GM18508 (cell line): ENCODE data around the gene CASZ1.

Experiments
- ATAC-seq: cut with Tn5 transposase; IDR thresholded peaks from one replicate; pipeline ENCODE4 v1.9.1; 2021; ENCODE audit warnings: moderate number of reproducible peaks; ENCODE audit not compliant: insufficient read depth, unreplicated experiment

CASZ1 gene

GRCh38 chr1:10800778-10801177 is 4.3 kb upstream of the CASZ1 start:
- no peak for ATAC-seq

DNA sequence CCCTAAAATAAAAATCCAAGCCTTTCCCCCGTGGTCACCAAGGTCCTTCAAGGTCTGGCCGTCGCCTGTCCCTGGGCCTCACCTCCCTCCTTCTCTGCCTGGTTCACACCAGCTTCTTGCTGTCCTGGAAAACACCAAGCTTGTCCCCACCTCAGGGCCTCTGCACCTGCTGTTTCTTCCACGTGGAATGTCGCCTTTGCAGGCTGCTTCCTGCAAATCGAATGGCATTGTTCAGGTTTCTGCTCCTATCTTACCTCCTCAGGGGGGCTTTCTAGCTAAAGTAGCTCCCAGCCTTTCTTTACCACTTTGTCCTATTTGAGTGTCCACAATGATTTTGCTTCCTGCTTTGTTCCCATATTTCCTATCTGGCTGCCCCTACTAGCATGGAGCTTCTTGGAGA is 3.3 kb upstream of the CASZ1 start:
- ATAC-seq, result no peak

DNA sequence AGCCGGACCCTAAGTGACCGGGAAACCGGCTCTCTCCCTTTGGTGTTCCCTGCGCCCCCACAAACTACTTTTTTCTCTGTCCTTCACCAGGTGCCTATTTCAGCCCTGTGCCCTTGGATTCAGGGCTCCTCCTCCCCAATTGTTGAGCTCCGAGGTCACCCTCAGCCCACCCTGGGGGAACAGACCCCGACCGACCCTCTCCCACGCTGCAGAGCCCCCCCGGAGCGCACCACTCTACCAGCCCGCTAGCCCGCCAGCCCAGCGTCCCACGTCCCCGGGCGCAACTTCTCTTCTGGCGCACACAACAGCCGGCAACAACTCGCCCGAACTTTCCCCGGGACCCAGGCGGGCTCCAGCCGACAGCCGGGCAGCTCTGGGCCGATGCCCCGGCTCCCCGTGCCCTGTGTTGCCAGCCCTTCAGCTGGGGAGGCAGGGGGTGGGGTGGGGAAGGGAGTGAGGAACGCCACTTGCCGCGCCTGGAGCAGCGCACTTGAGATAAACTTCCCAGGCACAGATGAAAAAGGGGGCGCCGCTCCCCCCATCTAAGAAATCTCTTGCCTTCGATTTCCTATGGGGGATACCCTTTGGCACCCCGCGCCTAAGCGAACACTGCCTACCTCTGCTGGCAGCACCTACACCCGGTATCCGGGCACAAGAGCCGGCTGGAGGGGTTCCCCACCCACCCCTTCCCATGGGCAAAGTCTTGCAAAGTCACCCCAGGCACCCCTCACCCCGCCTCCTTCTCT is 997 bp downstream of the CASZ1 start:
- ATAC-seq, result no peak

DNA sequence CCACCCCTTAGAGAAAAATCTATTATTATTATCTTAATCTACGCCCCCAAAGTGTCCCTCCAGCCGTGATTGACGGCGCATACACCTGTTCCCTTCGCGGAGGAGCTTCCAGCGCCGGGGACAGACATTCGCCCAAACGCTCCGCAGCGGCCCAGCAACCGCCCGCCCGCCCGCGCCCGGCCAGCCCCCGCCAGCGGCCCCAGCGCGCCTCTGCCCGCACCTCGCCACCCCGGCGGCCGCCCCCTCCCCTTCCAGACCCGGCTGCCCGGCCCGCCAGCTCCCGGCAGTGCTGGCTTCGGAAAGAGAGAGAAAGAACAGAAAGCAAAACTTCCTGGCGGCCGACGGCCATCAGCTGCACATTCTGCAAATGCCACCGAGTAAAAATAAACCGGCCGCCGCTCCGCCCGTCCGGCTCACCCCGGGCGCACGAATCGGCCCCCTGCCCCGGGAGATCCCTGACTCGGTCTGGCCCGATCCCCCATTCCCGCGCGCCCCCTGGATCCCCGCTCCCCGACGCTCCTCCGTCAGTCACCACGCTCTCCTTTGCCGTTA is 1.6 kb downstream of the CASZ1 start:
- ATAC-seq, result no peak

DNA sequence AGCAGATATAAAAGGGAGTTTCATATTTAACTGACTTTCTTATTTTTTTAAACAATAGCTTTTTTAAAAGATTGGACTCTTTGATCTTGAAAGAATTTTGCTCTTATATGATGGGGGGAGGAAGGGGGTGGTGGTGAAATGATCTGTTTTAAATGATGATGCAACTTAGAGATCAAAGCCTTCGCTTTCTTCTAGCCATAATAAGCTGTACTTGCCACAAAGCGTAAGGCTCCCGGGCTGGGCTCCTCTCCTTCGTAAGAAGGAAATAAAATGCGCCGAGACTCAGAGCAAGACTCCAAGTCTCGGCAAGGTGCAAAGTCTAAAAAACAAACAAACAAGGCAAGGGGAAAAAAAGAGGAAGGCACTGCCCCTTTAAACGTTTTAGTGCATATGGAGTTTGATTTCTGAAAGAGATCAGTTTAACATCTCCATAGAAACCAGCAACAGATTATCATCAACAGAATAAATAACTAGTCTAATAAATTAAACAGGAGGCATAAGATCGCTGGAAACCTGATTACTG is 3.3 kb downstream of the CASZ1 start:
- ATAC-seq, result no peak

DNA sequence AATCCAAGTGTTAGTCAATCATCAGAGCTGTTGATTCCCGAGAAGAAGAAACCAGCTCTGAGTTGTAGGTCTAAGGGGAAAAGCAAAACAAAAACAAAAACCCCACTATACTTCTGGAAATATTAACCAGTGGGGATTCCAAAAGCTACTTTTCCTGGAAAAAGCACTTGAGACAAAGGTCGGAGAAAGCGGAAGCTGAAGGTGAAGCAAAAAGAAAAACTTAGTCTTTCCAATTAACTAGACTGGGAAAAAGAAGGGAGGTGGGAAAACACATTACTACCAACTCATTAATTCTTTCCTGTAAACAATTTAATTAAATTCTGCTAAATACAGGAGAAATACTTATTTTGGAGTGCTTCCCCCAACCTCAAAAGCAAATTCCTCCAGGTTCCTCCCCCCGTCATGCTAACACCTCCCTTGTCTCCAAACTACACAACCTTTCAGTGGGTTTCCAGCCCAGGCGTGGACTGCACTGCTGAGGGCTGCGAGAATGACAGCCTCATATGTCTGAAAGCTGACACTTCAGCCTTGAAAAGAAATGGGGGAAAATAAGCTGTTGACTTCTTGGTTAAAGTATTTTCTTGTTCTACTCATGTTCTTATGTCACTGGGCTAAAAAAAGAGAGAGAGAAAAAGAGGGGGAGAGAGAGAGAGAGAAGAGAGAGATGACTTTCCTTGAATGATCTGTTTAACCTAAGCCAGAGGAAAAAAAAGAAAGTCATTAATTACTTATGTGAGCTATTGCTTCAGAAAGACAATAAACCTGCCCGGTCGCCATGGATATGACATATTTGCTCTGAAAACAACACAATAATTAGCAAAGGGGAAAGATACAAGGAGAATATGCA is 5.1 kb downstream of the CASZ1 start:
- ATAC-seq, result no peak

DNA sequence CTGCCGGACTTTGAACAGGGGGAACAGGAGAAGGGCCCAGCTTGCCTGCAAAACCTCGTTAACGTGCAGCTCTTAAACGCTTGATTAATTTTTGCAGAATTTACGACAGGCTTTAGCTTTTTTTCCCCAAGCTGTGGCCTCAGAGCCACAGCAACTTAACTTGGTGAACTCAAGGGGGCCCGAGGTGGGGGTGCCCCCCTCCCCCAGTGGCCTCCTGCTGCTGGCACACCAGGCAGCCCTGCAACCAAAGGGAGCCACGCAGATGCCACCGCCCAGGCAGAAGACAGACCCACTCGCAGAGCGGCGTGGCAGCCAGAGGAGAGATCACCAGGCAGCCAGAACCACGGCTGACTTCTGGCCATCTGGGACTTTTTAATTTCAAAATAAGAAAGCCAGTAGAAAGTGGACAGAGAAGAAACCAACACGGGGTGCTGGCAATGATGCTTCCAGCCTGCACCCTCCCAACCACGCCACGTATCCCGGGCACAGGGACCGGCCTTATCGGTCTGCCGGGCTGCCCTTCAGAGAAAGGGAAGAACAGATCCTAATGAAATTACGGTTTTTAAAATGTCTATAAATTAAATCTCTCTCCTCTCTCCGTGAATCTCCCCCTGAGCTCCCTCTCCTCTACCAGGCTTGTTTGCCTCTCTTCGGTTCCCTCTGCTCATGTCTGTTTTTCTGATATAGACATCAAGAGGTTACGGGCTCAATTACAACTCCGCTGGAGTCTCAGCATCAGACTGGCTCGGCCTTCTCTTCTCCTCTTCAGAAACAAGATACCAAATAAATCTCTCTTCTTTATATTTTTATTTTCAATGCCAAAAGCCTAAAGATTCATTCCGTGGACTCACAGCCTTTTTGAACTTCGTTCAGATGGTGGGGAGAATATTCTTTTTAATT is 6.4 kb downstream of the CASZ1 start:
- no peak for ATAC-seq

DNA sequence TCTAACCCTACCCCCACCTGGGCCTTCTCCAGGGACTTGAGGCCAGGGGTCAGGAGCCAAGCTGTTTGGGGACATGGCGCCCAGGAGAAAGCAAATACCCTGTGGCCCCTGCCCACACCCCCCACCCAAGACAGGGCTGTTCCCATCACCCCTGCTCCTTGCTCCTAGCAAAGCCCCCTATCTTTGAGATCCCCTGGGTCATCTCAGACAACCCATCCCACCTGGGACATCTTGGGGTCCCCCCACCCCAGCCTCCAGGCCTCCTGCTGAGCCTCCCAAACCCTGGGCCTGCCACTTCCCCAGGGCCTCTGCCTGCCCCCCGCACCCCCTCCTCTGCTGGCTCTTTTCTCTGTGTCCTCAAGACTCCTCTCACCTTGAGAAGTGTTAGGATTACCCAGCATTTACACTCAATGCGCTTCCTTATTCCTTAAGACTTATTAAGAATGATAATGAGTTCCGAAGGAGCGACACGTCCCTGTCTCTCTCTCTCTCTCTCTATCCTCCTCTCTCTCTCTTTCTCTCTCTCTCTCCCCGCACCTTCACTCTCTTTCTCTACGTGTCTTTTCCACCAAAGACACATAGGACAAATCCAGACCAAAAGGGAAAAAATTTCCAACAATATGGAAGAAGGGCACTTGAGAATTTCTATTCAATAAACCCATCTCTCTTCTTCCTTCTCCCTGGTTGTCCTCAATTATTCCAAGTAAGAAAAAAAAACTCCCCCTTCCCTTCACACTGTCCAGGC is 7.2 kb downstream of the CASZ1 start:
- ATAC-seq, result no peak

GRCh38 chr1:10788592-10789006 is 7.8 kb downstream of the CASZ1 start:
- ATAC-seq, result no peak

- no peak for ATAC-seq
These were observed 9.2 kb downstream of the CASZ1 start for GRCh38 chr1:10787286-10787685.

DNA sequence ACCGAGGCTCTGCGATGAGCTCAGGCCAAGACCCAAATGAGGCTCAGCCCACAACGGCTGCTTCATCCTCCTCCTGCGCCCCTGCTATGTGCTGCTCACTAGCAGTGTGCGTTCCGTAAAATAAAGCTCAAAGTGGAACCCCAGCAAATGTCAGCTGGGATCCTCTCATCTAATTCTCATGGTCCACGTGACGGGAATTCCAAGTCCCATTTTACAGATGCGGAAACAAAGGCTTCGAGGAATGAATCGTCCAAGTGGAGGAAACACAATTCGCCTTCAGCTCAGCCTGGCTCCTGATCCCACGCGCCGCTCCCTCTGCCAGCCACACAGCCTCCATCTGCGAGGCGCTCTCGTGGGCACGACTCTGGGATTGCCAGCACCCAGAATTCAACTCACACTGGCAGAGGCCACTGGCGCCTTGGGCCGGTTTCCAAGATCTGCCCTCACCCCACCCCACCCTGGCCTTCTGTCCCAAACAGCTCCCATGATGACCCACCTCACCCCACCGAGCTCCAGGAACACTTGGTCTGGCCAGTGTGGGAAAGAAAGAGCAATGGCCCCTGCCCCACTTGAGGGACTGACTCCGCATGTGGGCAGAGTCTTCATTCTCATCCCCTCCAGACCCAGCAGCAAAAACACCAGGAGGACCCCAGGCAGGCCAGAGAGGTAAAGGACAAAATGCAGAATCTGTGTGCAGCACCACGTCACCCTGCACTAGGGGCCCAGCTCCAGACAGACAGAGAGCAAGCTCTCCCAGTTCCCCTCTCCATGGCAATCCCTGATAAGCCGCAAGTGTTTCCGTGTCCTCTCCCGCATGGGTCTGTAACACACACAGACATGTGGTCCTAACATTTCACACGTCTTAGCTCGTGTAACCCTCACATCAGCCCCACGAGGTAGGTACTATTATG is 10.5 kb downstream of the CASZ1 start:
- ATAC-seq, result no peak

- no peak for ATAC-seq
These were observed 11.3 kb downstream of the CASZ1 start for GRCh38 chr1:10784998-10785727.

GRCh38 chr1:10782491-10783244 is 13.8 kb downstream of the CASZ1 start:
- no peak for ATAC-seq

DNA sequence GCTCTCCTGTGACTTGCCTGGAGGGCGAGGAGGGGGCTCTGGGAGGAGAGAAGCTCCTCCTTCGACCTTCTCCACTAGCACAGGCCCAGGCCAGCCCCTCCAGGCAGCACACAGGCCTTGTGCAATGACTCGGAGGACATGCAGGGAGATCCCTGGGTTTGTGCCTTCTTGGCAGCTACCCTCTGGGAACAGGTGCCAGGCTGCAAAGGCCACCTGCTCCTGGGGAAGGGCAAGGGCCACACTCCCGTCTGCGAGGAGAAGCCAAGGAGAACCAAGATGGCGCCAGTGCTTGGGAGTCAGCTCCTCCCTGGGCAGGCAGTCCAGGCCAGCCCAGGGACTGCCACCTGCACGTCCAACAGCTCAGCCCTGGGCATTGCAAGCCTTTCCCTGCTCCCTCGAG is 15.3 kb downstream of the CASZ1 start:
- ATAC-seq, result no peak

DNA sequence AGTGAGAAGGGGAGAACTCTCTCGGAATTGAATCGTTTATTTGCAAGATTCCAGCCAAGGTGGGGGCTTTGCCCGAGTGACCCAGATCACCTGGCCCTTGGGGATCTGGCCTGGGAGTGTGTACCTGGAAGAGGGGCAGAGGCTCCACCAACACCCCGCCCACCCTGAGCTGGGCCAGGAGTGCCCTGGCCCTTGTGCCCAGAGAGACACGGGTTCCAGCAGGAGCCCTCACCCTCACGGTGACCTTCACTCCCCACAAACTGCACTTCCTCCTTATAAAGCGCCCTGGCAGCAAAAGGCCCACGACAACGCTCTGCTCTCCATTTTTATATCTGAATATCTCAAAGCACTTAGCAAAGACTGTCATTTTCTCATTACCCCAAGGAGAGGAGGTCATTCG is 16.6 kb downstream of the CASZ1 start:
- no peak for ATAC-seq

GRCh38 chr1:10779201-10779600 is 17.2 kb downstream of the CASZ1 start:
- ATAC-seq, result no peak

- ATAC-seq, result no peak
These were observed 17.8 kb downstream of the CASZ1 start for GRCh38 chr1:10778640-10779039.
